Tibial artery (tissue), 4 donors: Measurements from ENCODE around the gene MSI2.
A peak's percentile ranks its signal among the peaks of the same experiment; 100 is the strongest.

ENCODE experiments used
- DNase-seq, 2 donors: peaks; one replicate each; pipeline ENCODE4 v3.0.0-alpha.2; 2019
- H3K27ac ChIP-seq, 2 donors: fragments of 200-600 bp; sonication (generic) in 1 of 2; 1 replicate in 1 of 2; 2 replicates in 1 of 2; pipeline ENCODE4 v1.5.1; 2018 to 2019; ENCODE audit warnings: mild to moderate bottlenecking in 1 of 2
- H3K27me3 ChIP-seq, 2 donors: fragments of 200-600 bp; sonication (generic) in 1 of 2; one replicate each; pipeline versions ENCODE4 v1.5.1 to v1.6.0; 2016 to 2019
- H3K36me3 ChIP-seq, 3 donors: fragments of 200-600 bp; sonication (generic) in 2 of 3; one replicate each; pipeline ENCODE4 v1.5.1; 2016 to 2019; ENCODE audit warnings: mild to moderate bottlenecking in 2 of 3
- H3K4me1 ChIP-seq, 4 donors: fragments of 200-600 bp; sonication (generic) in 2 of 4; 1 replicate in 3 of 4; 2 replicates in 1 of 4; pipeline ENCODE4 v1.5.1; 2016 to 2019
- H3K4me3 ChIP-seq, 2 donors: fragments of 200-600 bp; sonication (generic) in 1 of 2; 1 replicate in 1 of 2; 2 replicates in 1 of 2; pipeline ENCODE4 v1.5.1; 2018 to 2019; ENCODE audit warnings: mild to moderate bottlenecking in 2 of 2
- H3K9me3 ChIP-seq, 3 donors: fragments of 200-600 bp; sonication (generic) in 1 of 3; one replicate each; pipeline ENCODE4 v1.5.1; 2016 to 2019
- CTCF ChIP-seq, 2 experiments: fragments of 200-600 bp in 1 of 2; fragments of 450-650 bp in 1 of 2; IDR thresholded peaks; one replicate each; pipeline ENCODE4 v1.5.1; 2017 to 2019; ENCODE audit warnings: antibody characterized with exemption in 2 of 2, mild to moderate bottlenecking in 1 of 2, moderate library complexity in 1 of 2
- intact Hi-C: fragments of 100-400 bp; cut with DNase I; formaldehyde crosslinking; loops from one replicate; pipeline ENCODE4 v1.15.0; 2023; ENCODE audit warnings: low total_unique reads

MSI2 gene

GRCh38 chr17:57670769-57671569, 414.6 kb downstream of the MSI2 start:
- H3K4me1 ChIP-seq = peaks cover 0 to 7% (median 3%) of the 10 kb centered on the region in 4 donors
- no peaks in the 10 kb centered on the region for H3K27me3 ChIP-seq
- H3K9me3 ChIP-seq = no peaks in the 10 kb centered on the region
- no peak overlapping the region for H3K27ac ChIP-seq
- no peak overlapping the region for H3K4me3 ChIP-seq
- H3K36me3 ChIP-seq = peaks cover 0 to 14% (median 0%) of the 10 kb centered on the region in 3 donors
- intact Hi-C loops = loop anchor here (5.0 to 10.0 kb wide), 3 partner anchors 134 to 429 kb away; no protein-coding TSS in a partner anchor
- no peak for TF ChIP-seq CTCF (IDR thresholded peaks at IDR 0.05)
- peak in 1 of 2 donors; percentile 31 for DNase-seq

- peaks cover 0 to 7% (median 3%) of the 10 kb centered on the region in 4 donors for H3K4me1 ChIP-seq
- no peaks in the 10 kb centered on the region for H3K27me3 ChIP-seq
- intact Hi-C loops = loop anchor here (2.0 to 10.0 kb wide), 4 partner anchors 133 to 535 kb away; no protein-coding TSS in a partner anchor
- H3K9me3 ChIP-seq = no peaks in the 10 kb centered on the region
- H3K27ac ChIP-seq = no peak overlapping the region
- H3K36me3 ChIP-seq = peaks cover 0 to 21% (median 0%) of the 10 kb centered on the region in 3 donors
- no peak overlapping the region for H3K4me3 ChIP-seq
- peak; percentile 63 to 81 for DNase-seq
- TF ChIP-seq CTCF (IDR thresholded peaks at IDR 0.05) = peak; percentile 86 to 93
Measured at GRCh38 chr17:57671667-57672632, 415.6 kb downstream of the MSI2 start.

- intact Hi-C loops = loop anchor here (2.0 to 10.0 kb wide), 4 partner anchors 132 to 536 kb away; no protein-coding TSS in a partner anchor
- Histone ChIP-seq H3K9me3 (no peaks in the 10 kb centered on the region), H3K4me3 (no peak overlapping the region), H3K36me3 (peaks cover 0 to 21% (median 0%) of the 10 kb centered on the region in 3 donors), H3K27ac (no peak overlapping the region), H3K4me1 (peaks cover 0 to 7% (median 3%) of the 10 kb centered on the region in 4 donors), H3K27me3 (no peaks in the 10 kb centered on the region)
- no peak for TF ChIP-seq CTCF (IDR thresholded peaks at IDR 0.05)
- peak in 1 of 2 donors; percentile 33 for DNase-seq
Measured at GRCh38 chr17:57672971-57673370, 416.6 kb downstream of the MSI2 start.

- Histone ChIP-seq H3K9me3 (no peaks in the 10 kb centered on the region), H3K36me3 (peaks cover 0 to 21% (median 0%) of the 10 kb centered on the region in 3 donors), H3K27me3 (no peaks in the 10 kb centered on the region), H3K4me3 (no peak overlapping the region), H3K4me1 (peaks cover 0 to 7% (median 3%) of the 10 kb centered on the region in 4 donors), H3K27ac (no peak overlapping the region)
- TF ChIP-seq CTCF (IDR thresholded peaks at IDR 0.05) = no peak
- peak in 1 of 2 donors; percentile 60 for DNase-seq
- intact Hi-C loops = loop anchor here (5.0 to 10.0 kb wide), 3 partner anchors 130 to 433 kb away; no protein-coding TSS in a partner anchor
Measured at GRCh38 chr17:57674894-57675293, 418.6 kb downstream of the MSI2 start.
